Loucy (cell line): ENCODE data around the gene AK3.
A peak's percentile ranks its signal among the peaks of the same experiment; 100 is the strongest.

Experiments
- H2AFZ ChIP-seq: fragments of 200-600 bp; sonication (generic); 2 replicates; pipeline ENCODE4 v1.6.0; 2016; ENCODE audit warnings: antibody characterized with exemption, mild to moderate bottlenecking, low read length, moderate library complexity
- H3F3A ChIP-seq: fragments of 200-600 bp; 2 replicates; pipeline ENCODE4 v1.6.0; 2016; ENCODE audit warnings: antibody characterized with exemption, low read depth, mild to moderate bottlenecking
- H3K27me3 ChIP-seq: fragments of 200-600 bp; sonication (generic); 2 replicates; pipeline ENCODE4 v1.6.1; 2014; ENCODE audit warnings: low read length, mild to moderate bottlenecking; ENCODE audit not compliant: insufficient read depth, poor library complexity, severe bottlenecking
- H3K36me3 ChIP-seq: fragments of 200-600 bp; sonication (generic); 2 replicates; pipeline ENCODE4 v1.6.1; 2016; ENCODE audit warnings: low read length; ENCODE audit not compliant: insufficient read depth
- H3K4me1 ChIP-seq: fragments of 200-600 bp; sonication (generic); 2 replicates; pipeline ENCODE4 v1.5.1; 2014; ENCODE audit warnings: low read length, mild to moderate bottlenecking; ENCODE audit not compliant: insufficient read depth, poor library complexity, severe bottlenecking
- H3K4me2 ChIP-seq: fragments of 200-600 bp; sonication (generic); 2 replicates; pipeline ENCODE4 v1.6.0; 2014; ENCODE audit warnings: antibody characterized with exemption, low read length, low read depth, mild to moderate bottlenecking; ENCODE audit not compliant: poor library complexity, severe bottlenecking
- H3K4me3 ChIP-seq: fragments of 200-600 bp; sonication (generic); 2 replicates; pipeline ENCODE4 v1.5.1; 2014; ENCODE audit warnings: low read length, mild to moderate bottlenecking, mixed read lengths; ENCODE audit not compliant: poor library complexity, severe bottlenecking
- H3K79me2 ChIP-seq: fragments of 200-600 bp; sonication (generic); 2 replicates; pipeline ENCODE4 v1.6.1; 2014; ENCODE audit warnings: low read length; ENCODE audit not compliant: insufficient read depth
- H3K9ac ChIP-seq: fragments of 200-600 bp; sonication (generic); 2 replicates; pipeline ENCODE4 v1.6.0; 2014; ENCODE audit warnings: mild to moderate bottlenecking, low read depth, low read length, moderate library complexity; ENCODE audit not compliant: poor library complexity, severe bottlenecking
- H3K9me2 ChIP-seq: fragments of 200-600 bp; sonication (generic); replicated peaks from 2 replicates; pipeline ENCODE4 v1.6.1; 2016; ENCODE audit warnings: low read depth, low read length, mixed read lengths
- H3K9me3 ChIP-seq: fragments of 200-600 bp; sonication (generic); 2 replicates; pipeline ENCODE4 v1.6.1; 2014; ENCODE audit warnings: mild to moderate bottlenecking, antibody characterized with exemption, low read length, low read depth; ENCODE audit not compliant: insufficient read depth
- H4K20me1 ChIP-seq: fragments of 200-600 bp; sonication (generic); 2 replicates; pipeline ENCODE4 v1.6.0; 2014; ENCODE audit warnings: antibody characterized with exemption, low read length, mild to moderate bottlenecking; ENCODE audit not compliant: insufficient read depth, poor library complexity, severe bottlenecking
- CTCF ChIP-seq: fragments of 200-600 bp; sonication (generic); conservative IDR thresholded peaks from 2 replicates; pipeline ENCODE4 v1.5.1; 2014; ENCODE audit warnings: mild to moderate bottlenecking, antibody characterized with exemption, low read length
- EZH2phosphoT487 ChIP-seq: fragments of 200-600 bp; IDR thresholded peaks from 2 replicates; pipeline ENCODE4 v1.6.1; 2018; ENCODE audit warnings: antibody characterized with exemption, mild to moderate bottlenecking, moderate library complexity, borderline replicate concordance

The AK3 gene

GRCh38 chr9:4740638-4741364, at the start of gene AK3:
Gene AK3, minus strand, starts transcription at chr9:4741202. Its CDS starts 115 bp downstream, at chr9:4741087.
- Histone ChIP-seq H3K9ac (peak within 1 kb of the TSS; percentile 92), H3F3A (peaks cover 5% of the 10 kb centered on the region; the same call in 1 of the 2 replicates), H3K79me2 (peaks cover 44% of the 10 kb centered on the region), H2AFZ (peak within 1 kb of the TSS; percentile 91), H3K4me2 (peak within 1 kb of the TSS; percentile 78), H3K36me3 (no peaks in the 10 kb centered on the region), H3K9me2 (no peaks in the 10 kb centered on the region), H3K9me3 (no peaks in the 10 kb centered on the region), H3K4me1 (peaks cover 30% of the 10 kb centered on the region), H3K4me3 (peak within 1 kb of the TSS; percentile 90), H4K20me1 (peaks cover 22% of the 10 kb centered on the region), H3K27me3 (no peaks in the 10 kb centered on the region)
- TF ChIP-seq EZH2phosphoT487 (no peak), CTCF (no peak; the same call in 1 of the 2 replicates)

GRCh38 chr9:4788703-4789102, 47.7 kb upstream of the AK3 start:
- TF ChIP-seq CTCF = no peak
- no peak for TF ChIP-seq EZH2phosphoT487
- no peak overlapping the region for H3K4me2 ChIP-seq
- H3K4me3 ChIP-seq = no peak overlapping the region
- no peaks in the 10 kb centered on the region for H3K9me3 ChIP-seq
- H3K27me3 ChIP-seq = no peaks in the 10 kb centered on the region
- no peak overlapping the region for H2AFZ ChIP-seq
- H4K20me1 ChIP-seq = peaks cover 3% of the 10 kb centered on the region
- H3K9ac ChIP-seq = no peak overlapping the region
- H3K4me1 ChIP-seq = peaks cover 2% of the 10 kb centered on the region
- H3F3A ChIP-seq = no peaks in the 10 kb centered on the region
- H3K36me3 ChIP-seq = no peaks in the 10 kb centered on the region
- H3K9me2 ChIP-seq = no peaks in the 10 kb centered on the region
- H3K79me2 ChIP-seq = peaks cover 5% of the 10 kb centered on the region

GRCh38 chr9:4787876-4788275, 46.9 kb upstream of the AK3 start:
- Histone ChIP-seq H3K9me2 (no peaks in the 10 kb centered on the region), H3K9ac (no peak overlapping the region), H3K4me3 (no peak overlapping the region), H3K4me2 (no peak overlapping the region), H3K36me3 (no peaks in the 10 kb centered on the region), H3K79me2 (no peaks in the 10 kb centered on the region), H3F3A (no peaks in the 10 kb centered on the region), H4K20me1 (no peaks in the 10 kb centered on the region), H3K4me1 (no peaks in the 10 kb centered on the region), H3K9me3 (no peaks in the 10 kb centered on the region), H2AFZ (no peak overlapping the region), H3K27me3 (no peaks in the 10 kb centered on the region)
- TF ChIP-seq CTCF = no peak
- TF ChIP-seq EZH2phosphoT487 = no peak
